GM21717 (cell line): ENCODE data around the gene PARD6G.

Experiments
- ATAC-seq: cut with Tn5 transposase; IDR thresholded peaks from one replicate; pipeline ENCODE4 v1.9.1; 2021; ENCODE audit warnings: mild to moderate bottlenecking, moderate library complexity; ENCODE audit not compliant: unreplicated experiment

The PARD6G gene

DNA sequence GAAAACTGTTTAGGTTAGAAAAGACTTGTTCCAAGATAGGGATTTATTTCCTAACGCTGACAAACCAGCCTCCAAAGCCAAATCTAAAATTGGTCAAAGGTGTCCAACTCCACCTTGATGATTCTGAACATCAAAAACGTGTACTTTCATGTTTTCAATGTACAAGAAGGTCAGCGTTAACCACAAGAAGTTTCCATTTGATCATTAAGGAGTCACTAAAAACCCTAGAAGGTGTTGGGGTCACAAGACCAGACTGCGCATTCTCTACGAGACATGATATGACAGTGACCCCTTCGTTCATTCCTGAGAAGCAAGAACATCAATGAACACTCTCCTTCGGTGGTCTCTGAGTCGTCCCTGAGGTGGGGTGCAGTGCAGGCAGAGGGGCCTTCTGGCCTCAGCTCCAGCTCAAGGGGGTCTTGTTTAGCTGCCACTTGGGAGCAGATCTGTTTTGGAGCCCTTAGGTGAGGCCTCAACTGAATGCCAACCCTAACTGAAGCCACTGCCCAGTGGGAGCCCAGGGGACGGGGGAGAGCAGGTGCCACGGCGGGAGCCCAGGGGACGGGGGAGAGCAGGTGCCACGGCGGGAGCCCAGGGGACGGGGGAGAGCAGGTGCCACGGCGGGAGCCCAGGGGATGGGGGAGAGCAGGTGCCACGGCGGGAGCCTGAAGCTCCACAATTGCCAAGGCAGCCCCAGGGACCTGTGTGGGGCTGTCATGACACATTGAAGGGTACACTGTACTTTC is 55.2 kb downstream of the PARD6G start:
- ATAC-seq = no peak

DNA sequence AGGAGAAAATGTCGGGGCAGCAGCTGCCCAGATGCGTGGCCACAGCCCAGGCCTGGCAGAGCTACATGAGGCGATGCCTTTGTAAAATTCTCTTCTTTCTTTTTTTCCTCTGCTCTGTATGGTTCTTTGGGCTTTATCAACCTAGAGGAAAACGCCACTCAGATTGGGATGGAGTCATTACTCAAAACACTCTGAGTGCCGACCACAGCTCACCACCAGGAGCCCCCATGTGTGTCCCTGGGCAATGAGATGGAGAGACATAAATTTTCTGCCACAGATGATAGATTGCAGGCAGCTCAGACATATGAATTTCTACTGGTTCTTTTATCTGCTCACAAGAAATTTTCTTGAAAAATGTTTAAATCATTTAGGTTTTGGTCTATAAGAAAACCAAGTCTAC is 56.0 kb downstream of the PARD6G start:
- no peak for ATAC-seq

DNA sequence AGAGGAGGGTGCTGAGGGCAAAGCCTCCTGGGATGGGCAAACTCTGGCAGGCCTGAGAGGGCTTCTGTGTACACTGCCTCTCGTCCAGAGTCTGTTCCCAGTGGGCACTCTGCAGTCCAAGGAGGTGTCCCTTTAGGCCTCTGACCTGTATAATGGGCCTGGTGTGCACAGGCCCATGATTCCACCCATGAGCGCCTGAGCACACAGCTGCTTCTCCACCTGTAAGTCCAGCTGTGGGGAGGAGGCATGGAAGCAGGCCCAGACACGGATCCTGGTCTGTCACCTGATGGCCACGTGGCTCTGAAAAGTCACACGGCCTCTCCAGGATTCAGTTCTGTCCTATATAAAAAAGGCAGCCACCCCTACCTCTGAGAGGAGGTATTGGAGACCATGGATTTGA is 57.0 kb downstream of the PARD6G start:
- no peak for ATAC-seq

DNA sequence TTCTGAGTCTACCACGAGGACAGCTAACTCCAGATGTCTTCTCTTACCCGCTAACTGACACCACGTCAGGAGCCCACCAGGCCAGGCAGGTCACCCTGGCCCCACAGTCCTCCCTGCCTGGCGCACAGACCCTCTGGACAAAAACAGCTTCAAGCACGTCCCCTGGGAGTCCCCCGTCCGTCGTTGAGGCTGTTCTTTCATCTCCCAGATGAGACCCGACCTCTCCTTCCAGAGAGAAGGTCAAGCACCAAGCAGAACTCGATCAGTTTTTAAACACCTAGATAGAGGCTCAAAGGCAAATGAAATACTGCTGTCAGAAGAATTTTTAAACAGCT is 57.8 kb downstream of the PARD6G start:
- no peak for ATAC-seq

DNA sequence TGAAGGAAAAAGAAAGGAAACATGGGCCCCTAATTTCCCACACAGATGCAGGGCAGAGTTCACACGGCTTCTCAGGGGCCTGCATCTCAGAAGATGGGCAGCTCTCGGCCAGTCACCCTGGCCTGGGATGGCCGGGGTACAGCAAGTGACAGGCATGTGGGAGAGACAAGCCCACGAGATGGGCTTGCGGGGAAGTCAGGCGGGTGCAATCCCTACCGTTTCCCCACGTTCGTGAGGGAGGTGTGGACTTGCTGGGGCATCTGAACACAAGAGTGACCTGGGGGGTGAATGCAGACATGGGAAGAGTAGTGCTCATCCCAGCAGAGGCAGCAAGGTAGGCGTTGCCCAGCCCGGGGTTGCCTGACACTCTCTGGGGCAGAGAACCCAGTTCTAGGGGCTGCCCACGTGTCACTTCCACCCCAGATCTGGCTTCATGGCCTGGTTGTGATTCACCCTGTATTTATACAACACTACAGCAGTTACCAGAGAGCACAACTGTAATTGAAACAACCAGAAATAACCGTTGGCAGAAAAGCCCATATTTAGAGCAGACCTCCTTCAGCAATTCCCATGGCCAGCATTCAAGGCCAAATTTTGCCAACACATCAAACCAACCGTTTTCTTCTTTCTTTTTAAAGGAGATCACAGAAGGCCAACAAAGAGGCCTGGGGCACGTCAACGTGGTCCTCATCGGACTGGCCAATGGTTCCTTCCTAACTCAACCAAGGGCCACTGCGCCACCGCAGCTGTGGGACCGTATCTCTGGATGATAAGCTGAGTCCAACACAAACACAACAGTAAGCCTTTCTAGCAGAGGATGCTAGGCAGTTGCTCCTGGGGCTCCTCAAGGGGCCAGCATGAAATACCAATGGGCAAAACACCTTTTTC is 58.4 kb downstream of the PARD6G start:
- ATAC-seq = no peak

DNA sequence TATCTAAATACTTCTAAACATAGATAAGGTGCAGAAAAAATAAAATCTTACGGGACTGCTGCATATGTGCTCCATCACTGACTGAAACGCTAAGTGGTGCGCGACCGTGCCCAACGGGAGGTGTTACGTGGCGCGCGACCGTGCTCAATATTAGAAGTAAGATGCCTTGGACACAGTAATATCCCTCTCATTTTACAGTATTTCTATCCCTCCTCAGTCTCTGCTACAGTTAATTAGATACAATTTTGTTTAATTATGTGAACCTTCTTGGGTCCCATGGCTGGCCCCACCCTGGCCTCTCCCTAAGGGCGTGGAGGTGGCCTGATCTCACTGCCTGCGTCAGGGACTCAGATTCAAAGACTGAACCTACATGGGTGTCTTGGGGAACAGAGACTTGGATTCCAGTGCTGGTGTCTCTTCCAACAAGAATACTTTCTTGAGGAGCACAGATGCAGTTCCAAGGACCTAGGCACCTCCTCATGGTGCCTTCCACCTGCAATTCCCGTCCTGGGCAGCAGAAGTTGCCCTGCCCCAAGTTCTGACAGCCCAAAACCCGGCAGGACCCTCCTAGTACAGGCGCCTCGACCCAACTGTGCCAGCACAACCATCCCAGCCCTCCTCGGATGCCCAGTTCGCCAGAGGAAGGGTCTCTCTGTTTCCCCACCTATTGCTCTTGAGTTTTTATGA is 59.2 kb downstream of the PARD6G start:
- ATAC-seq = no peak

DNA sequence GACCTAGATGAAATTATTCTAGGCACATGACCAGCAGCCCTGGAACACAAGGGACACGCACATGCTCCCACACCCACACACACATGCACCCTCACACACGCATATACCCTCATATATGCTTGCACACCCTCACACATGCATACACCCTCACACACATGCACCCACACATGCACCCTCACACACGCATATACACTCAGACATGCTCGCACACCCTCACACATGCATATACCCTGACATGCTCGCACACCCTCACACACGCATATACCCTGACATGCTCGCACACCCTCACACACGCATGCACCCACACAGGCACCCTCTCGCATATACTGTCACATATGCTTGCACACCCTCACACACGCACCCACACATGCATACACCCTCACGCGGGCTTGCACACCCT is 61.8 kb downstream of the PARD6G start:
- ATAC-seq = no peak

DNA sequence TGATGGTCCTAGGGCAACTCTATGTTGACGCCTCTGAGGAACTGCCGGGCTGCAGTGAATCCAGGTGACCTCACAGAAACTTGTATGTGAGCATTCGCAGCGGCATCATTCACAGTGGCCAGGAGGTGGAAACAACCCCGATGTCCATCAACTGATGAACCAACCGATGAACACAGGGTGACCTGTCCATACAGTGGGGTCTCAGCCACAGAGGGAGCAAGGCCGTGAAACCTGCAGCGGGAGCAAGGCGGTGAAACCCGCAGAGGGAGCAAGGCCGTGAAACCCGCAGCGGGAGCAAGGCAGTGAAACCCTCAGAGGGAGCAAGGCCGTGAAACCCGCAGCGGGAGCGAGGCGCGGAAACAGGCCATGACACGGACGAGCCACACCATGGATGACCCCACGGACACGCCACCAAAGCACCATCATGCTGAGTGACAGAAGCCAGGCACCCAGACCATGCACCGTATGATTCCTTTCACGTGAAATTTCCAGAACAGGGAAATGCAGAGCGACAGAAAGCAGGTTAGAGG is 63.0 kb downstream of the PARD6G start:
- no peak for ATAC-seq

DNA sequence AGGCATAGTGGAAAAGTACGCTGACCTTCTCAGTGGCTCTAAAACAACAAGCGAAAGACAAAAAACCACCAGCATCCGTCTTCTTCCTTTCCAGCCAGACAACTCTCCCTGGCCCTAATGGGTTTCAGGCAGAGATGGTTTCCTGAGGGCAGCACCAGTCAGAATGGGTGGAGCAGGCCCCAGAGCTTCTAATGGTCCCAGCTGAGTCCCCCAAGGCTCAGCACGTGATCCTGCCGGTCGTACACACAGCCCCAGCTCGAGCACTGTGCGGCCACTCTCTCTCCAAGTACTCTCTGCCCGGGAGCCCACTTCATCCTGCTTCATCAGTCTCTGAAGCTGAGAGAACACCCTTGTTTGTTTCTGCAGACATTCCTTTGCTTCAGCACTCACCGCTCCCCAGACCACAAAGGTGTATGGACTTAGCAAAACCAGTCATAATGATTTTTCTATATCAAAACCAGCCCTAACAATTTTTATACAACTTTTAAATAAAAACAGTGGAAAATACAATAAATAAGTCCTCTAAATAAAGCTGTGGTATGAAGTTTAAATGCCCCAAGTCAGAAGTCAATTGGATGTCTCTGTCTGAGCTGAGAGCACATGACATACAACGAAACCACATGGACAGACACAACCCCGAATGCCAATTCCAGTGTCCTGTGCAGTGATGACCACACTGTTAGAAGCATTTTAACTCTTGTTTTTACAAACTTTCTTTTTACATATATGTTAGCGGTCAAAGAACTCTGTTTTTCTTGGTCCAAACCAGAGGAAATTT is 63.9 kb downstream of the PARD6G start:
- no peak for ATAC-seq

DNA sequence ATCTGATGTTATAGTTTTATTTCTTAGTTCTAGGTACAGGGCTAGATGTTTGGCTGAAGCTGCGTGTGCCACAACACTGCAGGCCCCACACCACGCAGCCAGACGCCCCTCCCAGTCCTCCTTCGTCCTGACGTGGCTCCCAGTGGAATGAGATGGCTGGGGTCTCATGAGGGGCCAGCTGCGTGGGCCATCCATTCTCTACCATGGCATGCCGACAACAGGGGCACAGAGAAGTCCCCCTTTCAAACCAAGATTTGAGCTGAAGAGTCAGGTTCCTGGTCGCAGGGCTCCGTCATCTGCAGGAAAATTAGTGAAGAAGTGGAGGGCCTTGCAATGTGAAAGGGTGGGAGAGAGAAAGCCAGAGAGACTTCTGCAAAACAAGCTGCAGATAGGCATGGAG is 64.5 kb downstream of the PARD6G start:
- no peak for ATAC-seq

DNA sequence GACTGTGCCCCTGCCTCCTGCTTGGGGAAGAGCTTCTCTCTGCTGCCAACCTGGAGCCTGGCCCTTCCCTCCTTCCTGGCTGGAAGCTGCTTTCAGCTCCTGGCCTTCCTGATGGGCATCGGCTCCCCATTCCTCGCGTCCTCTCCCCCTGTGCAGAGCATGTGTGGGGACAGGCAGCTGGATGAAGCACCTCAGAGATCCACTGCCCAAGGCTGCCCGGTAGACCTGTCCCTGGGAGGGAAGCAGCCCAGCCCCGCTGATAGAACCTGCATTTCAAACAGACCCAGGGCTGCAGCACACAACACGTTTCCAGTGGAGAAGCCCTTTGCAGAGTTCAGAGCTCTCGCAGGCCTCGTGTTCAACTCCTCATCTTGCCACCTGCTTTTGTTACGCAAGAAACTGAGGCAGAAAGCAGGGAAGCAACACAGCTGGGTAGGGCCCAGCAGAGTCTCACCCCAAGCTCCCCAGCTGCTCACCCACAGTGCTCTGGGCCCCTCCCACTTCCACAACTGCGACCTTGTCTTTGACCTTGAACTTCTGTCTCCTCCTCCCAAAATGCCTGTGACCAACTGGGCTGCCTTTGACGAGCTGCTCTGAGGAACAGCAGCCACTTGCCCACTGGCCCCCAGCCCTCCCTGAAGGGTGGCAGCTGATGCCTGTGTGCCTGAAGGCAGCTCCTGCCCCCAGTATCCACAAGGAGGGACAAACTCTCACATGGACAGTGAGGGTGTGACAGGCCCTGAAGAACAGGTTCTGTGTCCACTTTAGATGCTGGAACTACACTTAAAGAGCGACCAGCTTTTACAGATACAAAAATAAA is 65.5 kb downstream of the PARD6G start:
- ATAC-seq = no peak

DNA sequence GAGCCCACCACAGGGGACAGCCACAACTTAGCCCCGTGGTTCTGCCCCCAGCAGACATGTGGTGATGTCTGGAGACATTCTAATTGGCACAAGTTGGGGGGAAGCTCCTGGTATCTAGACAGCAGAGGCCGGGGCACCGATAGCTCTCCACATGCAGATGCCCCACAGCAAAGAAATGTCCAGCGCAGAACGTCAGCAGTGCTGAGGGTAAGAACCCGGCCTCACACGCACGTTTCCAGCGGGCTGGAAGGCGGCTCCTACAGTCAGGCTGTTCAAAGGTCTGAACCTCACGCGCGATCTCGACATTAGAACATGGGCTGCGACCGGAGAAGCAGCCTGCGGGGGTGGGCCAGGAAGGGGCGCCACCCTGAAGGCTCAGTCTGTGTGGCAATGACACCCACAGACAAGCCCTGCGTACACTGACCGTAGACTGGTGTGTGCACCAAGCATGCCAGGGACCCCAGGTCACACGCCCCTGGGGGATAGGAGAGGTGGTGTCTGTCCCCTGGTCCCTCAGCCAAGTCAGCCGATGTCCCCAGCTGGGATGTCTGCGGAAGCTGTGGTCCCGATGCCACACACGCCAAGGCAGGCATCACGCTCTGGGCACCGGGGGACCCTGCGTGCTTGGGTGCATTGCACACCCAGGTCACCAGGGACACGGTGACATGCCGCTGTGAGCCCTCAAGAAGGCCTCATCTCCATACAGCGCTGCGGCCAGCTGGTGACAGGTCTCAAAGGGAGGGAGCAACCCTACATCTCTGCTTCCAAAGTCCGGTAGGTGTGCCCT is 66.3 kb downstream of the PARD6G start:
- ATAC-seq = no peak

DNA sequence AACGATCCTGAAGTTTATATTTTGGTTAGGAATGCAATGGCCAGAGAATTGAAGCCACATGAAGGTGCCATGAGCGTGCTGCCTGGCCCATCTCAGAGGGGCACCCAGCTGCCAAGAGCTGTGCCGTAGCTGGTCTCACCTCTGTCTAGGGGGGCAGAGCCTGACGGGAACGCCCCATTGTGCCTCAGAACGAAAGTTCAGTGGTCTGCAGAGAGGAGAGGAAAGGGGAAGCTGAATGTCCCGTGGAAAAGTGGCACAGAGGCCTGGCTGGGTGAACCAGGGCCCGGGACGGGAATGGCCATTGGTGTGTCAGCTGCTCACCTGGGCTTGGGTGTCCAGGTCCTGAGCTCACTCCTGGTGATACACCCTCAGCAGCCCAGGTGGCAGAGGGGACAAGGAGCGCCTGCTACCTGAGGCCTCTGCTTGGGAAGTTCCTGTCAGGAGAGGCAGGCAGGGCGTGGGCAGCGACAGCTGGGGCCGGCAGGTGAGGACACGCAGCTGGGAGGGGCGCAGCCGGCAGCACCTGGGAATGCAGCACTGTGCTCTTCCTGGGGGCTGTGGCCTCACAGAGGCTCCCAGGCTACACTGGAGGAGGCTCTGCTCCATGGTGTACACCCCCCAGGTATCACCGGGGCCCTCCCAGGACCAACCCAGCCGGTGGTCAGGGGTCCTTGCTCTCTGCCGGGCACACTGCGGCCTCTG is 67.3 kb downstream of the PARD6G start:
- ATAC-seq = no peak

DNA sequence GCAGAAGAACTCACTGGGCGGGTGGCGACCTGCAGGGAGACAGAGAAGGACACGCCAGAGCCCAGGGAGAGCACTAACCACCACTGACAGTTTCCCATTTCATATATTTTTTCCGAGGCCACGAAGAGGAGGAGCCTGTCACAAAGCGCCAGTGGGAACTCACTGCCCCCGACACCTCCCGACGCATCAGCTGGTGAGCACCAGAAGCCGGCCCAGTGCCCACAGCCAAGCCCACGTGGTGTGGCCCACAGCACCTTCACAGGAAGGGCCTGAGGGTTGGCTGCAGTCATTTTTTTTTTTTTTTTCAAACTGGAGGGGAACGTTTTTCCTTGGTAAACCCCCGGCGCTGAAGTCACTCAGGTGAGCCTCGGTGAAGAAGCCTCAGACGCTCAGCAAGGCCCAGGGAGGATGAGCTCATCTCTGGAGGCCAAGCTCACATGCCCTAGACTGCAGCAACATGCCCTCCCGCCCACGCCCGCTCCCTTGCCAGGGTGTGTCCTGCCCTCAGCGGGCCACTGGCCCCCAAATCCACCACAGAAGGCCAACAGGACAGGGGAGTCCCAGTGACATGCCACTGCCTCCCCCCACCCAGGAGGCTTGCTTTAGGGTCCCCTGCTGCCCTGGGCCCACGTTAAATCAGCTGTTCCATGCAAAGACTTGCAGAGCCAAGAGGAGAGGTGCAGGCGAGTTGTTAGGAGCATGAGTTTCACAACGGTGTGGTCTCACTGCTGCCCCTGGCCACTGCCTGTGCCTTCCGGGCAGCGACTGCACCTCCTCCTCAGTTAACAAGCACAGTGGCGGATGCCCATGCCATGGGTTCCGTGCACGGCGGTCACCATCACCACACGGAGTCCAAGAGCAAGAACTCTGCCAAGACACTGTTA is 68.1 kb downstream of the PARD6G start:
- no peak for ATAC-seq

DNA sequence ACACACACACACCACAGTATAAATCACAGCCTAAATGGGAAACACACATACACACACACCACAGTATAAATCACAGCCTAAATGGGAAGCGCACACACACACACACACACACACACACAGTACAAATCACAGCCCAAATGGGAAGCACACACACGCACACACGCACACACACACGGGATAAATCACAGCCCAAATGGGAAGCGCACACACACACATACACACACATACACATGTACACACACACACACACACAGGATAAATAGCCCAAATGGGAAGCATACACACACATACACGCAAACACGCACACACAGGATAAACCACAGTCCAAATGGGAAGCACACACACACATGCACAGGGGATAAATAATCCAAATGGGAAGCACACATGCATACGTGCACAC is 70.2 kb downstream of the PARD6G start:
- no peak for ATAC-seq

DNA sequence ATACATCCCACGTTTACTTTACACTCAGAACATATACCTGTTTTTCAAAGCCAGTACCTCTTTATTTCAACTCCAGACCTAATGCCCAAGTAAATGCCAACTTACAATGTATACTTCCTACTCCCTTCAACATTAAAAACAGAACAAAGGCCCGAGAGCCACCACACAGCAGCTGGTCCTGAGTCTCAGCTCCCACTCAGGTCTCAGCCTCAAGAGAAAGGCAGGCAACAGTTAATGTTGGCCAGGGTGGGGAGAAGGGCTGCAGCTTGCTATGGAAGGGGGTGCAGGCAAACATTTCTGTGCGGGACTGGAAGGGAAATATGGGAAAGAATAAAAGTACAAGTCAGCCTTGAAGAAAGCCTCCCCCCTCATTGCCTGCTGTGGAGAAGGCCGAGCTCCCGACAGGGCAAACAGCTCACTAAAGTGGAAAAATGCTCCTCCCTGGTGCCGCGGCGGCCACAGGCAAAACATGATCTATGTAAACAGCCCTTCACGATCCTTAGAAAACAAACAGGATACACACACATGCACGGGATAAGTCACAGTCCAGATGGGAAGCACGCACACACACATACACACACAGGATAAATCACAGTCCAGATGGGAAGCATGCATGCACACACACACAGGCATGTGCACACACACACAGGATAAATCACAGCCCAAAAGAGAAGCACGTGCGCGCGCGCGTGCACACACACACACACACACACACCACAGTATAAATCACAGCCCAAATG is 70.8 kb downstream of the PARD6G start:
- ATAC-seq = no peak
